OCI-LY1 (cell line): ENCODE results near the gene GNG13.

Source experiments
- H2AFZ ChIP-seq: fragments of 200-600 bp; sonication (generic), shearing (Covaris generic); 2 replicates; pipeline ENCODE4 v1.6.0; 2014; ENCODE audit warnings: antibody characterized with exemption, mild to moderate bottlenecking, low read length
- H3F3A ChIP-seq: fragments of 200-600 bp; sonication (generic), shearing (Covaris generic); 2 replicates; pipeline ENCODE4 v1.6.0; 2014; ENCODE audit warnings: mild to moderate bottlenecking, antibody characterized with exemption, low read length, moderate library complexity; ENCODE audit not compliant: insufficient read depth
- H3K27ac ChIP-seq: fragments of 200-600 bp; sonication (generic); 2 replicates; pipeline ENCODE4 v1.5.1; 2014; ENCODE audit warnings: low read length, mixed run types, mild to moderate bottlenecking, low read depth; ENCODE audit not compliant: poor library complexity, severe bottlenecking
- H3K27me3 ChIP-seq: fragments of 200-600 bp; sonication (generic); 2 replicates; pipeline ENCODE4 v1.6.0; 2014; ENCODE audit warnings: antibody characterized with exemption, mild to moderate bottlenecking, low read length, moderate library complexity; ENCODE audit not compliant: insufficient read depth
- H3K36me3 ChIP-seq: fragments of 200-600 bp; sonication (generic); 2 replicates; pipeline ENCODE4 v1.6.1; 2014; ENCODE audit warnings: mild to moderate bottlenecking, antibody characterized with exemption, low read length, moderate library complexity, mixed read lengths; ENCODE audit not compliant: insufficient read depth
- H3K4me1 ChIP-seq: fragments of 200-600 bp; sonication (generic); 2 replicates; pipeline ENCODE4 v1.5.1; 2014; ENCODE audit warnings: mild to moderate bottlenecking, low read length, moderate library complexity; ENCODE audit not compliant: insufficient read depth, severe bottlenecking
- H3K4me2 ChIP-seq: fragments of 200-600 bp; sonication (generic), shearing (Covaris generic); 2 replicates; pipeline ENCODE4 v1.6.1; 2014; ENCODE audit warnings: low read length
- H3K4me3 ChIP-seq: fragments of 200-600 bp; sonication (generic); 2 replicates; pipeline ENCODE4 v1.5.1; 2014; ENCODE audit warnings: low read length, low read depth, mild to moderate bottlenecking, mixed read lengths; ENCODE audit not compliant: poor library complexity, severe bottlenecking
- H3K79me2 ChIP-seq: fragments of 200-600 bp; shearing (Covaris generic); 2 replicates; pipeline ENCODE4 v1.6.1; 2016; ENCODE audit warnings: mixed run types, low read length, mixed read lengths; ENCODE audit not compliant: insufficient read depth
- H3K9ac ChIP-seq: fragments of 200-600 bp; sonication (generic), shearing (Covaris generic); 2 replicates; pipeline ENCODE4 v1.6.1; 2014; ENCODE audit warnings: mild to moderate bottlenecking, low read length, mixed read lengths
- H3K9me2 ChIP-seq: fragments of 200-600 bp; sonication (generic), shearing (Covaris generic); 2 replicates; pipeline ENCODE4 v1.6.1; 2014; ENCODE audit warnings: low read depth, mild to moderate bottlenecking, low read length, mixed read lengths
- H3K9me3 ChIP-seq: fragments of 200-600 bp; shearing (Covaris generic); 2 replicates; pipeline ENCODE4 v1.6.1; 2014; ENCODE audit warnings: low read length, mixed read lengths
- H4K20me1 ChIP-seq: fragments of 200-600 bp; sonication (generic), shearing (Covaris generic); 2 replicates; pipeline ENCODE4 v1.6.0; 2016; ENCODE audit warnings: mild to moderate bottlenecking, low read length; ENCODE audit not compliant: insufficient read depth
- CTCF ChIP-seq: fragments of 200-600 bp; sonication (generic), shearing (Covaris generic); IDR thresholded peaks from 2 replicates; pipeline ENCODE4 v1.5.1; 2017; ENCODE audit warnings: mild to moderate bottlenecking, antibody characterized with exemption, low read length, moderate library complexity, mixed read lengths
- EZH2 ChIP-seq: fragments of 200-600 bp; sonication (generic), shearing (Covaris generic); IDR thresholded peaks from 2 replicates; pipeline ENCODE4 v1.8.0; 2017; ENCODE audit warnings: borderline replicate concordance, mixed run types, mild to moderate bottlenecking, antibody characterized with exemption, low read length, moderate library complexity, mixed read lengths

The GNG13 gene

GRCh38 chr16:779561-779960, 21.0 kb downstream of the GNG13 start:
- H3K36me3 ChIP-seq = no peaks in the 10 kb centered on the region; the same call in 1 of the 2 replicates
- no peak overlapping the region for H3K4me2 ChIP-seq
- H3F3A ChIP-seq = no peaks in the 10 kb centered on the region
- H4K20me1 ChIP-seq = no peaks in the 10 kb centered on the region
- no peak overlapping the region for H3K4me3 ChIP-seq
- no peak overlapping the region for H3K27ac ChIP-seq
- no peaks in the 10 kb centered on the region; the same call in 1 of the 2 replicates for H3K27me3 ChIP-seq
- H3K9me2 ChIP-seq = no peaks in the 10 kb centered on the region
- no peak for TF ChIP-seq EZH2
- TF ChIP-seq CTCF = no peak
- no peaks in the 10 kb centered on the region for H3K79me2 ChIP-seq
- H3K9ac ChIP-seq = no peak overlapping the region
- no peaks in the 10 kb centered on the region for H3K9me3 ChIP-seq
- no peaks in the 10 kb centered on the region for H3K4me1 ChIP-seq
- no peak overlapping the region for H2AFZ ChIP-seq

- Histone ChIP-seq H3K4me1 (no peaks in the 10 kb centered on the region), H3F3A (no peaks in the 10 kb centered on the region), H3K36me3 (no peaks in the 10 kb centered on the region), H3K27me3 (no peaks in the 10 kb centered on the region; the same call in 1 of the 2 replicates), H2AFZ (no peak overlapping the region), H4K20me1 (no peaks in the 10 kb centered on the region), H3K9me3 (no peaks in the 10 kb centered on the region), H3K9me2 (no peaks in the 10 kb centered on the region), H3K27ac (no peak overlapping the region), H3K4me2 (no peak overlapping the region), H3K9ac (no peak overlapping the region), H3K79me2 (no peaks in the 10 kb centered on the region), H3K4me3 (no peak overlapping the region)
- no peak for TF ChIP-seq EZH2
- no peak for TF ChIP-seq CTCF
Measured at GRCh38 chr16:778909-779527, 21.5 kb downstream of the GNG13 start.

- Histone ChIP-seq H3K9me3 (no peaks in the 10 kb centered on the region), H3K27me3 (no peaks in the 10 kb centered on the region; the same call in 1 of the 2 replicates), H3K27ac (no peak overlapping the region), H3K4me1 (no peaks in the 10 kb centered on the region), H3K4me2 (no peak overlapping the region), H3K36me3 (no peaks in the 10 kb centered on the region), H4K20me1 (no peaks in the 10 kb centered on the region), H3K4me3 (no peak overlapping the region), H3K79me2 (no peaks in the 10 kb centered on the region), H3F3A (no peaks in the 10 kb centered on the region), H3K9me2 (no peaks in the 10 kb centered on the region), H3K9ac (no peak overlapping the region), H2AFZ (no peak overlapping the region)
- no peak for TF ChIP-seq EZH2
- TF ChIP-seq CTCF = no peak
Measured at GRCh38 chr16:778447-778846, 22.1 kb downstream of the GNG13 start.
